ENCODE data around the gene ACOT7.

- no peak for TF ChIP-seq CTCF (conservative IDR thresholded peaks at IDR 0.05; ENCODE audit: low read depth, low read length)
- TF ChIP-seq EZH2 (IDR thresholded peaks at IDR 0.05; ENCODE audit: low read length, unreplicated experiment) = no peak
- no peak for TF ChIP-seq EZH2phosphoT487 (IDR thresholded peaks at IDR 0.05; ENCODE audit: borderline replicate concordance, low read length)
Measured at GRCh38 chr1:6292102-6292501, 101.5 kb downstream of the ACOT7 start.

All from PC-3 (cell line).